GM12875 (cell line): ENCODE measurements around the gene CTAG1A.
"Not testable (repeated sequence)": the region's sequence is repeated elsewhere in the genome, so short reads cannot be mapped to it uniquely, and the experiment has no call there.

Experiments
- H3K4me3 ChIP-seq: one replicate; pipeline ENCODE4 v1.5.1; 2011; ENCODE audit warnings: low read depth, low read length, control low read depth
- TF ChIP-seq, protein P1 (sequence below): IDR thresholded peaks from 2 replicates; pipeline ENCODE4 v1.5.1; 2011; ENCODE audit warnings: low read depth, mild to moderate bottlenecking, control low read depth, inconsistent platforms, low read length, moderate library complexity, borderline replicate concordance; ENCODE audit not compliant: insufficient read depth

The CTAG1A gene

DNA sequence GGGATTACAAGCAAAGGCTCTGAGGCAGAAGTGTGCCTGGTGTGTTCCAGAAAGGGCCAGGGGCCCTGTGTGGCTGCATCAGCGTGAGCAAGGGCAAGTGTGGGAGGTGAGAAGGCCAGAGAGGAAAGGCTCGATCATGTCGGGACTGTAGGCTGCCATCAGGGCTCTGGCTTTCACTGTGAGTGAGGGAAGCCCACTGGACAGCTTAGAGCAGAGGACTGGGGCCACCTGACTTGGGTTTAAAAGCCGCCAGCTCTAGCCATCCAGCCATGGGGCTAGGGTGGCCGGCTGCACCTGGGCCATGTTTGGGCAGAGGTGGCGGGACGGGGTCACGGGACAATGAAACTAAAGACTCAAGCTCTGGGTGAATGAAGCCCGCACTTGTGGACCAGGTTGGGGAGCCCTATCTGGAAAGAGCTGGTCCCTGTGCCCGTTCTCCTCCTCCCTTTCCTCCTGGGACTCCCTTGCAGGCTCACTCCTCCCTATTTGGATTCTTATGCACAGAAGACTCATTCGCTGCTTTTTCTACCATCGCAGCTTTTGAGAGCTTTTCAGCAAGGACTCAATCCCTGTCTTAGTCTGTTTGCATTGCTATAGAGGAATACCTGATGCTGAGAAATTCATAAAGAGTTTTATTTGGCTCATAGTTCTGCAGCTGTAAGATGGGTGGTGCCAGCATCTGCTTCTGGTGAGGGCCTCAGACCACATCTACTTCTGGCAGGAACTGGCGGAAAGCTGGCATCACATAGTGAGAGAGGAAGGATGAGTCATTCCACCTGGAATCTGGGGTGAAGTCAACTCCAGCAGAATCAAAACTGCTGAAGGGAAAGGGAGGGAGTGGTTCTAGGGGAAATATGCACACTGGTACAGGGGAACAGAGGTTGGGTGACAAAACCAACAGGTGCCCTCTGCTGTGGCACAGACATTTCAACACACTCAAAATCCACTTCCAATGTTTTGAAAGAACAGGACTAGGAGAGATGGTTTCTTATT, 18.8 kb downstream of the CTAG1A start:
- no peak overlapping the region for H3K4me3 ChIP-seq
- TF ChIP-seq, protein P1, sequence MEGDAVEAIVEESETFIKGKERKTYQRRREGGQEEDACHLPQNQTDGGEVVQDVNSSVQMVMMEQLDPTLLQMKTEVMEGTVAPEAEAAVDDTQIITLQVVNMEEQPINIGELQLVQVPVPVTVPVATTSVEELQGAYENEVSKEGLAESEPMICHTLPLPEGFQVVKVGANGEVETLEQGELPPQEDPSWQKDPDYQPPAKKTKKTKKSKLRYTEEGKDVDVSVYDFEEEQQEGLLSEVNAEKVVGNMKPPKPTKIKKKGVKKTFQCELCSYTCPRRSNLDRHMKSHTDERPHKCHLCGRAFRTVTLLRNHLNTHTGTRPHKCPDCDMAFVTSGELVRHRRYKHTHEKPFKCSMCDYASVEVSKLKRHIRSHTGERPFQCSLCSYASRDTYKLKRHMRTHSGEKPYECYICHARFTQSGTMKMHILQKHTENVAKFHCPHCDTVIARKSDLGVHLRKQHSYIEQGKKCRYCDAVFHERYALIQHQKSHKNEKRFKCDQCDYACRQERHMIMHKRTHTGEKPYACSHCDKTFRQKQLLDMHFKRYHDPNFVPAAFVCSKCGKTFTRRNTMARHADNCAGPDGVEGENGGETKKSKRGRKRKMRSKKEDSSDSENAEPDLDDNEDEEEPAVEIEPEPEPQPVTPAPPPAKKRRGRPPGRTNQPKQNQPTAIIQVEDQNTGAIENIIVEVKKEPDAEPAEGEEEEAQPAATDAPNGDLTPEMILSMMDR = no peak

DNA sequence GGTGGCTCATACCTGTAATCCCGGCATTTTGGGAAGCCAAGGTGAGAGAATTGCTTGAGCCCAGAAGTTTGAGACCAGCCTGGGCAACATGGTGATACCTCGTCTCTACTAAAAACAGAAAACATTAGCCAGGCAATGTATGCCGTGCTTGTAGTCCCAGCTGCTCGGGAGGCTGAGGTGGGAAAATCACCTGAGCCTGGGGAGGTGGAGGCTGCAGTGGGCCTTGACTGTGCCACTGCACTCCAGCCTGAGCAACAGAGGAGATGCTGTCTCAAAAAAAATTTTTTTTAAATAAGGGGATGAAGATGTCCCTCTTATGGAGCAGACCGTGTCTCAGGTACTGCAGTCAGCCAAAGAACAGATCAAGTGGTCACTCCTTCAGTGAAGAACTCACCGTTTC, 20.6 kb downstream of the CTAG1A start:
- TF ChIP-seq, protein P1 = no peak

DNA sequence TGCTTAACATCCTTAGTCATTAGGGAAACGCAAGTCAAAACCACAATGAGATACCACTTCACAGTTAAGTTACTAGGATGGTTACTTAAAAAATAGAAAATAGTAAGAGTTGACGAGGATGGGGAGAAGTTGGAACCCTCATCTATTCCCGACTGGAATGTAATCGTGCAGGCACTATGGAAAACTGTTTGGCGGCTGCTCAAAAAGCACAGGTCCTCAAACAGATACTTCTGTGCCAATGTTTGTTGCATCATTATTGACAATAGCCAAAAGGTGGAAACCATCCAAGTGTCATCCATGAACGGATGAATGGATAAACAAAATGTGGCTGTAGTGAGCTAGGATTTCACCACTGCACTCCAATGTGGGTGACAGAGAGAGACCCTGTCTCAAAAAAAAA, 22.4 kb downstream of the CTAG1A start:
- H3K4me3 ChIP-seq = no peak overlapping the region
- TF ChIP-seq, protein P1 = no peak

More for the DNA sequence above, 20.6 kb downstream of the CTAG1A start:
- H3K4me3 ChIP-seq = no peak overlapping the region

DNA sequence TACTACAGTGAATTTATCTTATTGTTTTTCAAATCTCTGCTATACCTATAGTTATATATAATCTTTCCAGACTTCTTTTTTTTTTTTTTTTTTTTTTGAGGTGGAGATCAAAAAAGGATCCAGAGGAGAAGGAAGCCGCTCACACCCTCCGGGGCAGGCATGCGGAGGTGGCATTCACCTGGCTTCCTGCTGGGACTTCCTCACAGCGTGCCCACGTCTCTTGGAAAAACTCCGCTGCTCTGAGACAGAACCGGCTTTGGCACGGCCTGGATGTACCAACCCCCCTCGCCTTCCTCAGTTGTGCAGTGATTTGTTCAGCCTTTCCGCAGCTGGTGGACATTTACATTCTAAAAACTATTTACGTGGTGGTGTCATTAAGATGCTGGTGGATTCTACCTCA, 23.0 kb downstream of the CTAG1A start:
- not testable (repeated sequence) for H3K4me3 ChIP-seq

DNA sequence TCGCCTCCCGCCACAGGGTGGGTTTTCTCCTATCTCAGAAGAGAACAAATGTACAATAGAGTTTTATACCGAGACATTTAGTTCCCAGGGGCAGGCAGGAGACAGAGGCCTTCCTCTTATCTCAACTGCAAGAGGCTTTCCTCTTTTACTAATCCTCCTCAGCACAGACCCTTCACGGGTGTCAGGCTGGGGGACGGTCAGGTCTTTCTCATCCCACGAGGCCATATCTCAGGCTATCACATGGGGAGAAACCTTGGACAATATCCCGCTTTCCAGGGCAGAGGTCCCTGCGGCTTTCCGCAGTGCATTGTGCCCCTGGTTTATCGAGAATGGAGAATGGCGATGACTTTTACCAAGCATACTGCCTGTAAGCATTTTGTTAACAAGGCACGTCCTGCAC, 23.9 kb downstream of the CTAG1A start:
- H3K4me3 ChIP-seq = not testable (repeated sequence)

DNA sequence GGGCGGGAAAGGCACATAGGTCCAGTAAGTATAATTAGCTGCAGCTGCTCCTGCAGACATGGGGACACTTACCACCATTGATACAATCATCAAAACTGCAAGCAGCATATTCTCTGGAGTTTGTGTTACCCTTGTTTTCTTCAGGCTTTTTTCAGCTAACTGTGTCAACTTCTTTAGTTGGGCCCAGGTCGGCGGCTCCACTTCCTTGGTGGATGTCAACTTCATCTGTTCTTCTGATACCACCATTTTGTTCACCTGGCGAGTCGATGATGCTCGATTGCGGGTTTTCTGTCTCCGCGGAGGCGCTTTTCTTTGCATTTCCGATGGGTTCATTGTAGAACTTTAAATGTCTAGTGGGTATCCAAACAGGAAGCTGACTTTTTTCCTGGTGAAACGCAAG, 26.2 kb downstream of the CTAG1A start:
- H3K4me3 ChIP-seq = not testable (repeated sequence)

DNA sequence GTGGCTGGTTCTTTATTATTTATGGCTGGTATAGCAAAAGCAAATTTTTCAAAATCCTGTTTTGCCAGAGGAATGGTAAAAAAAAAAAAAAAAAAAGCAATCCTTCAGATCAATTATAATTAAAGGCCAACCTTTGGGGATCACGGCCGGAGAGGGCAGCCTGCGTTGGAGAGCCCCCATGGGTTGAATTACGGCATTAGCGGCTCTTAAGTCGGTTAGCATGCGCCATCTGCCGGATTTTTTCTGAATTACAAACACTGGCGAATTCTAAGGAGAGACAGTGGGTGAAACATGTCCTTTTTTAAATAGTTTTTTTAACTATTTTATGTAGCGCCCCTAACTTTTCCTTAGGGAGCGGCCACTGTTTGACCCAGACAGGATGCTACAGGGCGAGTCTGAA, 28.7 kb downstream of the CTAG1A start:
- not testable (repeated sequence) for H3K4me3 ChIP-seq

DNA sequence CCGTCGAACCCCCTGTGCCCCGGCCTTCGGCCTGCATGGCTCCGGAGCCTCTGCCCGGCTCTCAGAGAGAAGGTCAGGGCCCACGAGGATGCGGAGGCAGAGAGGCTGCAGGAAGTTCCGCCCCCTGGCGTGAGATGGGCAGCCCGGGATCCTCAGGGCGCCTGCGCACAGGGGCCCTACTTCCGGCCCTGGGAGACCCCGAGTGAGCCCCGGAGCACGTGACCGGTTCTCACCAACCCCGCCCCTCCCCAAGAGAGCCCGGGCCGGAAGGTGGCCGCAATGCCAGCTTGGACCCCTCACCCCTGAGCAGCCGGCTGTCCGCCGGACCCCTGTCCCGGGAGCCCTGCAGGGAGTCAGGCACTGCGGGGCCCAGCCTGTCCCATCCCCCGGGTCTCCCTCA, 34.2 kb downstream of the CTAG1A start, which contains the start of gene CTAG1B:
Gene CTAG1B (minus strand): TSS at position 101 of the 400 bp plus-strand sequence. CDS start 64 bp downstream, at position 37.
- H3K4me3 ChIP-seq = not testable (repeated sequence)

DNA sequence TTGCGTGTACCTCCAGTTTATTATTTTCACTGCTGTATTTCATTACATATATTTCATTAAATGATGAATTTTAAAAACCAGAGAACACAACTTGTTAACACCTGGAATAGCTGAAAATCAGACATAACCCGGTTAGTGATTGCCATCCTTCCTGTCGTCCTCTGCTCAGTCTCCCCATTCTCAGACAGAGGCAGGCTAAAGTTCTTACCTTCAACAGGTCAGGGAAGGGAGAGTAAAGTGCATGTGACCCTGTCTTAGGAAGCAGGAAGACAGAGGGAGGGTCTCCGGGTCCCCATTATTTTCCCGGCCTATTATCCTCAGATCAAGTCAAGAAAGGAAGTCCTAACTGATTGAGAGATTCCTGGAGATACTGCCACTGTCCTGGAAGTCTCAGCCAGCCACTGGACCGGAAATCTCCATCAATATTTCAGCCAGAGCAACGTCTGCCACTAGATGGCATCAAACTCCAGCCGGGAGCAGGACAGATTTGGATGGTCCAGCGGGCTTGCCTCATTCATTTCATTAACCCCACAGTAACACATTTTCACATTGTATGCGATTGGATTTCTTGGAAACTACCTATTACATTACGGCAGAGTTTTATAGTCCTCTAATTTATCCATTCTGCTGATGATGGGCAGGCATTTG, 36.0 kb downstream of the CTAG1A start:
- not testable (repeated sequence) for H3K4me3 ChIP-seq

DNA sequence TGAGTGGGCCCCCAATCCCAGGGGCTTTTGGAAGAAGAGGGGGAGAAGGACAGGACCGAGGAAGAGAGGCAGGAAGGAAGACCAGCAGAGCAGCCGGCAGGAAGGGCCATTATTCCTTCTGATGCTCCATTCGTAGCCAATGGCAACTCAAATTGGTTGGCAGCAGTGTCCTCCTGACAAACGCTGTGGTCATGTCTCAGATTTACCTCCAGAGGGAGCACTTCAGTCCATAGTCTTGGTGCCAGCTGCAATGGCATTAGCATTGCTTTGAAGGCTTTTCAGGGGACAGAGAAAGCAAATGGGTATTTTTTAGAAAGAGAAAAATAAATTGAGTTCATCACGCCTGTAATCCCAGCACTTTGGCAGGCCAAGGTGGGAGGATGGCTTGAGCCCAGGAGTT, 44.0 kb downstream of the CTAG1A start:
- H3K4me3 ChIP-seq = not testable (repeated sequence)

DNA sequence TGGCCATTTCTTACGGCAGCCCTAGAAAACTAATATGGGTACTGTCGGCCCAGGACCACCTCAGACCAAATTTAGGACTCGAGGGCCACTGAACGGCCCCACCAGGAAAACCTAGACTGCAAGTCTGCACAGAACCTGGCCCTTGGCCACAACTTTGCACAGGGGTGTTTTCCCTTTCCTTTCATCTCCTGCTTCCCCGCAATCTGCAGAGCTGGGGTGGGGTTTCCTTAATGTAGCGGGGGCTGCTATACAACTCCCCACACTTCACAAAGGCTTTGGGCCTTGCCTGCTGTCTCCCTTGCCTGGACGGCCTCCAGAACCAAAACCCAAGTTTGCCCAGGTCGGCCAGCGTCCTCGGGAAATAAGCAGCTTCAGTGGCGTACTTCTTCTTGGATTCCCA, 46.0 kb downstream of the CTAG1A start:
- not testable (repeated sequence) for H3K4me3 ChIP-seq

DNA sequence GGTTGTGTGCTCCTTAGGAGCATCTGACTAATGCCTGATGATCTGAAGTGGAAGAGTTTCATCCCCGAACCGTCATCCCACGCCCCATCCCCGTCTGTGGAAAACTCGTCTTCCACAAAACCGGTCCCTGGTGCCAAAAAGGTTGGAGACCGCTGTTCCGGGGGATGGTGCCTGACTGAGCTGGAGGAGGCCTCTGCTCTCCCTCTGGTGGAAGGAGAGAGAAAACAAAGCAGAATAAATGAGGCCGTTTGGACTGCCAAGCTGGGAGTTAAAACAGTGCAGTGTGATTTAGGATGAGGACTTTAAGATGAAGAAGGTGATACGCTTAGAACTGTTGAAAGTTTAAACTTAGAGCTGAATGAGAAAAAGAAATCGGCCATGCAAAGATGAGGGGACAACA, 48.7 kb downstream of the CTAG1A start:
- not testable (repeated sequence) for H3K4me3 ChIP-seq
